Esophagus squamous epithelium (tissue), 4 donors: ENCODE data around the gene MED16.

Source experiments
- POLR2A ChIP-seq, 4 donors: fragments of 450-650 bp; IDR thresholded peaks; one replicate each; pipeline ENCODE4 v1.6.1; 2017; ENCODE audit warnings: antibody characterized with exemption in 4 of 4, mild to moderate bottlenecking in 4 of 4, moderate library complexity in 3 of 4
- TF ChIP-seq, protein P1 (sequence below), 6 experiments: fragments of 450-650 bp in 4 of 6; fragments of 200-600 bp in 2 of 6; sonication (generic) in 2 of 6; IDR thresholded peaks; one replicate each; pipeline ENCODE4 v1.5.1; 2016 to 2019; ENCODE audit warnings: antibody characterized with exemption in 6 of 6, mild to moderate bottlenecking in 4 of 6, moderate library complexity in 4 of 6

DNA sequence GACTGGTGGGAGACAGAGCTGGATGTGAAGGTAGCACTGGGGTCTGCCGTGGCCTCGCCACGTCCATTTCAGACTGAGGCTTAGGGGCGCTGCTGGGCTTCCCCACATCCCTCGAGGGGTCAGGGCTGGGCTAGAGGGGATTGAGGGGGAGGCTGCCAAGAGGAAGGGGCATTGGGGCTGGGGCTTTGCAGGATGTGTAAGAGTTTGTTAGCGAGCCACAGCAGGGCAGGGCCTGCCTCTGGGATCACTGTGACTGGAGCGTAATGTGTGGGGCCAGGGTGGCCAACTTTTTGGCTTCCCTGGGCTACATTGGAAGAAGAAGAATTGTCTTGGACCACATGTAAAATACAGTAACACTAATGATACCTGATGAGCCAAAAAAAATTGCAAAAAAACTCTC is 46.9 kb upstream of the MED16 start:
- no peak for TF ChIP-seq POLR2A (IDR thresholded peaks at IDR 0.05)
- TF ChIP-seq, protein P1, sequence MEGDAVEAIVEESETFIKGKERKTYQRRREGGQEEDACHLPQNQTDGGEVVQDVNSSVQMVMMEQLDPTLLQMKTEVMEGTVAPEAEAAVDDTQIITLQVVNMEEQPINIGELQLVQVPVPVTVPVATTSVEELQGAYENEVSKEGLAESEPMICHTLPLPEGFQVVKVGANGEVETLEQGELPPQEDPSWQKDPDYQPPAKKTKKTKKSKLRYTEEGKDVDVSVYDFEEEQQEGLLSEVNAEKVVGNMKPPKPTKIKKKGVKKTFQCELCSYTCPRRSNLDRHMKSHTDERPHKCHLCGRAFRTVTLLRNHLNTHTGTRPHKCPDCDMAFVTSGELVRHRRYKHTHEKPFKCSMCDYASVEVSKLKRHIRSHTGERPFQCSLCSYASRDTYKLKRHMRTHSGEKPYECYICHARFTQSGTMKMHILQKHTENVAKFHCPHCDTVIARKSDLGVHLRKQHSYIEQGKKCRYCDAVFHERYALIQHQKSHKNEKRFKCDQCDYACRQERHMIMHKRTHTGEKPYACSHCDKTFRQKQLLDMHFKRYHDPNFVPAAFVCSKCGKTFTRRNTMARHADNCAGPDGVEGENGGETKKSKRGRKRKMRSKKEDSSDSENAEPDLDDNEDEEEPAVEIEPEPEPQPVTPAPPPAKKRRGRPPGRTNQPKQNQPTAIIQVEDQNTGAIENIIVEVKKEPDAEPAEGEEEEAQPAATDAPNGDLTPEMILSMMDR (IDR thresholded peaks at IDR 0.05) = no peak
